Peyer's patch (tissue), 4 donors: ENCODE results near the gene DNMT3B.

ENCODE experiments used
- POLR2A ChIP-seq, 2 donors: fragments of 450-650 bp; IDR thresholded peaks; one replicate each; pipeline ENCODE4 v1.5.1; 2017; ENCODE audit warnings: antibody characterized with exemption in 2 of 2, mild to moderate bottlenecking in 2 of 2, moderate library complexity in 2 of 2
- TF ChIP-seq, protein P1 (sequence below), 6 experiments: fragments of 450-650 bp in 4 of 6; fragments of 200-600 bp in 2 of 6; sonication (generic) in 1 of 6; IDR thresholded peaks; one replicate each; pipeline ENCODE4 v1.5.1; 2017 to 2019; ENCODE audit warnings: antibody characterized with exemption in 6 of 6, mild to moderate bottlenecking in 3 of 6, moderate library complexity in 1 of 6

DNA sequence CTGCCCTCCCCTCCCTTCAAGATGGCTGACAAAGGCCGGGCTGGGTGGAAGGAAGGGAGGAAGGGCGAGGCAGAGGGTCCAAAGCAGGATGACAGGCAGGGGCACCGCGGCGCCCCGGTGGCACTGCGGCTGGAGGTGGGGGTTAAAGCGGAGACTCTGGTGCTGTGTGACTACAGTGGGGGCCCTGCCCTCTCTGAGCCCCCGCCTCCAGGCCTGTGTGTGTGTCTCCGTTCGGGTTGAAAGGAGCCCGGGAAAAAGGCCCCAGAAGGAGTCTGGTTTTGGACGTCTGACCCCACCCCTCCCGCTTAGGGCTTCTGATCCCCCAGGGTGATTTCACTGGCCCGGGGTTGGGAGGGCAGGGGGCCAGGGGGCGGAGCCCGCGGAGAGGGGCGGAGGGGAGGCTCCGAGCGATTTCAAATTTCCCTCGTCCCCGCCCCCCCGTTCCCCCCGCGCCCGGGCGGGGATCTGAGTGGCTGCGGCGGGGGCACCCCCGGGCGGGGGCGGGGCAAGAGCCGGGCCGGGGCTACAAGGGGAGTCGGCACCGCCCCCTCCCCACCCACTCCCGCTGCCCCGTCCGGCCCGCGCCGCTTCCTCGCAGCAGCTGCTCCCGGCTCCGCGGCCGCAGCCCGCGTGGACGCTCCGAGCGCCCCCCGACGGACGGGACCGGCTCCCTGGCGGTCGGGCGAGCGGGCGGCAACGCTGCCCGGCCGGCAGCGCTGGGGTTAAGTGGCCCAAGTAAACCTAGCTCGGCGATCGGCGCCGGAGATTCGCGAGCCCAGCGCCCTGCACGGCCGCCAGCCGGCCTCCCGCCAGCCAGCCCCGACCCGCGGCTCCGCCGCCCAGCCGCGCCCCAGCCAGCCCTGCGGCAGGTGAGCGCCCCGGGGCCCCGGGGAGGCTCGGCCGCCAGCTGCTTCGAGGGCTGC is at the start of gene DNMT3B:
- TF ChIP-seq, protein P1, sequence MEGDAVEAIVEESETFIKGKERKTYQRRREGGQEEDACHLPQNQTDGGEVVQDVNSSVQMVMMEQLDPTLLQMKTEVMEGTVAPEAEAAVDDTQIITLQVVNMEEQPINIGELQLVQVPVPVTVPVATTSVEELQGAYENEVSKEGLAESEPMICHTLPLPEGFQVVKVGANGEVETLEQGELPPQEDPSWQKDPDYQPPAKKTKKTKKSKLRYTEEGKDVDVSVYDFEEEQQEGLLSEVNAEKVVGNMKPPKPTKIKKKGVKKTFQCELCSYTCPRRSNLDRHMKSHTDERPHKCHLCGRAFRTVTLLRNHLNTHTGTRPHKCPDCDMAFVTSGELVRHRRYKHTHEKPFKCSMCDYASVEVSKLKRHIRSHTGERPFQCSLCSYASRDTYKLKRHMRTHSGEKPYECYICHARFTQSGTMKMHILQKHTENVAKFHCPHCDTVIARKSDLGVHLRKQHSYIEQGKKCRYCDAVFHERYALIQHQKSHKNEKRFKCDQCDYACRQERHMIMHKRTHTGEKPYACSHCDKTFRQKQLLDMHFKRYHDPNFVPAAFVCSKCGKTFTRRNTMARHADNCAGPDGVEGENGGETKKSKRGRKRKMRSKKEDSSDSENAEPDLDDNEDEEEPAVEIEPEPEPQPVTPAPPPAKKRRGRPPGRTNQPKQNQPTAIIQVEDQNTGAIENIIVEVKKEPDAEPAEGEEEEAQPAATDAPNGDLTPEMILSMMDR (IDR thresholded peaks at IDR 0.05): peak in 2 of 6 experiments; percentile 6 to 19
- TF ChIP-seq POLR2A (IDR thresholded peaks at IDR 0.05): no peak
